HCT116 (cell line): ENCODE results near the gene DNM3.

Experiments
- POLR2A ChIP-seq: IDR thresholded peaks from 2 replicates; pipeline ENCODE4 v1.7.0; 2011; ENCODE audit warnings: borderline replicate concordance; ENCODE audit not compliant: insufficient read depth, insufficient read length; ENCODE audit errors: extremely low read depth
- YY1 ChIP-seq: IDR thresholded peaks from 2 replicates; pipeline ENCODE4 v1.6.1; 2011; ENCODE audit warnings: low read length, low read depth, moderate library complexity, mild to moderate bottlenecking; ENCODE audit not compliant: insufficient replicate concordance; ENCODE audit errors: extremely low read depth
- ZNF274 ChIP-seq: fragments of 200-500 bp; sonication (Bioruptor generic); IDR thresholded peaks from 2 replicates; pipeline ENCODE4 v1.6.1; 2014; ENCODE audit warnings: mild to moderate bottlenecking, low read depth, low read length, inconsistent platforms

DNA sequence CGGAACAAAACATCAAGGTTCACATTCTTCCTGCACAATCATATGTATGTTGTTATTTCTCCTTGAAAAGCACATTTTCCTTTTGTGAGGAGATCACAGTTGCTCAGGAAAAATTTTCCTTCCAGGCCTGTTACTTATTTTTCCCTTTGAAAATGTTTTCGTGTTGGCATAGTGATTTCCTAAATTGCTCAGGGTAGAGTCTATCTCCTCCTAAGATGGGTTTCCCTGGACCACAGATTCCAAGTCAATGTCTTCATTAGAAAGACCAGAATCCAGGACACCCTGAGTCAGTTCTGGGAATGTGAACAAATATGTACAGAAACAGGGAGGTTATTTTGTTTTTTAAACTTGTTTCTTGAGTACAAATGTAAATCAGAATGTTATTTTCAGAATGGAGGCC is 484.8 kb downstream of the DNM3 start:
- TF ChIP-seq POLR2A (no peak), YY1 (no peak), ZNF274 (no peak)
